Measurements from ENCODE around the gene ASB10. TPM values are rescaled to one million over a fixed set of nuclear protein-coding genes. Genes with fewer than 3 reads are reported as not detected.
A peak's percentile ranks its signal among the peaks of the same experiment; 100 is the strongest.

ASB10 gene
- total and polyA plus RNA-seq, 7 experiments from 2014 or later, result not detected

GRCh38 chr7:151176401-151176800, 10.6 kb downstream of the ASB10 start:
- no peaks in the 10 kb centered on the region for H3K27me3 ChIP-seq (ENCODE audit: control insufficient read depth in 2 of 2, insufficient read depth in 2 of 2, low read length in 2 of 2)
- Mint-ChIP-seq H3K4me1 (peaks cover 0 to 15% (median 6%) of the 10 kb centered on the region in 7 donors), H3K27me3 (peaks cover 24 to 49% (median 27%) of the 10 kb centered on the region in 5 donors), H3K9me3 (no peaks in the 10 kb centered on the region), H3K4me3 (no peak overlapping the region), H3K27ac (peak overlapping the region in 1 of 9 donors; percentile 23), H3K36me3 (no peaks in the 10 kb centered on the region)
- POLR2A ChIA-PET, result no interaction called here
- H3K4me1 ChIP-seq (ENCODE audit: control insufficient read depth in 2 of 2, insufficient read depth in 2 of 2, low read length in 2 of 2), result no peaks in the 10 kb centered on the region
- DNase-seq (no peak), ATAC-seq (no peak)
- no peaks in the 10 kb centered on the region for H3K36me3 ChIP-seq (ENCODE audit: control insufficient read depth in 2 of 3, insufficient read depth in 3 of 3, low read length in 3 of 3)
- no peak overlapping the region for H3K4me3 ChIP-seq (ENCODE audit: low read length)
- no peak overlapping the region for H3K27ac ChIP-seq (ENCODE audit: low read depth, low read length)
- CTCF ChIA-PET, result interaction anchor here (1.6 kb wide), 1 partner anchor 13 kb away, joined by 4 read pairs; no protein-coding TSS in a partner anchor
- H3K9me3 ChIP-seq (ENCODE audit: control insufficient read depth in 2 of 3, low read length in 3 of 3), result no peaks in the 10 kb centered on the region
- intact Hi-C loops (cut with micrococcal nuclease), result no loop called here

GRCh38 chr7:151175793-151176311, 11.2 kb downstream of the ASB10 start:
- intact Hi-C loops (cut with micrococcal nuclease), result no loop called here
- peaks cover 0 to 15% (median 6%) of the 10 kb centered on the region in 7 donors for H3K4me1 Mint-ChIP-seq
- no peak overlapping the region for H3K27ac Mint-ChIP-seq
- CTCF ChIA-PET, result interaction anchor here (1.6 kb wide), 1 partner anchor 12 kb away, joined by 4 read pairs; no protein-coding TSS in a partner anchor
- Histone ChIP-seq H3K4me3 (ENCODE audit: low read length) (no peak overlapping the region), H3K27me3 (ENCODE audit: control insufficient read depth in 2 of 2, insufficient read depth in 2 of 2, low read length in 2 of 2) (no peaks in the 10 kb centered on the region), H3K9me3 (ENCODE audit: control insufficient read depth in 2 of 3, low read length in 3 of 3) (no peaks in the 10 kb centered on the region), H3K36me3 (ENCODE audit: control insufficient read depth in 2 of 3, insufficient read depth in 3 of 3, low read length in 3 of 3) (no peaks in the 10 kb centered on the region), H3K27ac (ENCODE audit: low read depth, low read length) (no peak overlapping the region), H3K4me1 (ENCODE audit: control insufficient read depth in 2 of 2, insufficient read depth in 2 of 2, low read length in 2 of 2) (no peaks in the 10 kb centered on the region)
- DNase-seq (no peak), ATAC-seq (no peak)
- no peaks in the 10 kb centered on the region for H3K36me3 Mint-ChIP-seq
- POLR2A ChIA-PET, result no interaction called here
- H3K9me3 Mint-ChIP-seq, result no peaks in the 10 kb centered on the region
- no peak overlapping the region for H3K4me3 Mint-ChIP-seq
- H3K27me3 Mint-ChIP-seq, result peaks cover 30 to 54% (median 32%) of the 10 kb centered on the region in 5 donors

- no peaks in the 10 kb centered on the region for H3K36me3 ChIP-seq (ENCODE audit: control insufficient read depth in 2 of 3, insufficient read depth in 3 of 3, low read length in 3 of 3)
- no peak for ATAC-seq
- no peak overlapping the region for H3K27ac ChIP-seq (ENCODE audit: low read depth, low read length)
- no peaks in the 10 kb centered on the region for H3K4me1 ChIP-seq (ENCODE audit: control insufficient read depth in 2 of 2, insufficient read depth in 2 of 2, low read length in 2 of 2)
- ChIA-PET CTCF (no interaction called here), POLR2A (no interaction called here)
- no peaks in the 10 kb centered on the region for H3K27me3 ChIP-seq (ENCODE audit: control insufficient read depth in 2 of 2, insufficient read depth in 2 of 2, low read length in 2 of 2)
- no peaks in the 10 kb centered on the region for H3K36me3 Mint-ChIP-seq
- no peaks in the 10 kb centered on the region for H3K9me3 ChIP-seq (ENCODE audit: control insufficient read depth in 2 of 3, low read length in 3 of 3)
- H3K9me3 Mint-ChIP-seq, result no peaks in the 10 kb centered on the region
- peaks cover 0 to 15% (median 6%) of the 10 kb centered on the region in 7 donors for H3K4me1 Mint-ChIP-seq
- no peak overlapping the region for H3K4me3 ChIP-seq (ENCODE audit: low read length)
- H3K27ac Mint-ChIP-seq, result no peak overlapping the region
- peaks cover 31 to 54% (median 34%) of the 10 kb centered on the region in 5 donors for H3K27me3 Mint-ChIP-seq
- peak overlapping the region in 2 of 10 donors; percentile 40 to 45 for H3K4me3 Mint-ChIP-seq
- intact Hi-C loops (cut with micrococcal nuclease), result no loop called here
- DNase-seq, result no peak
These were observed 11.8 kb downstream of the ASB10 start for GRCh38 chr7:151175047-151175792.

- no peaks in the 10 kb centered on the region for H3K9me3 ChIP-seq (ENCODE audit: control insufficient read depth in 2 of 3, low read length in 3 of 3)
- peaks cover 0 to 15% (median 6%) of the 10 kb centered on the region in 7 donors for H3K4me1 Mint-ChIP-seq
- no peaks in the 10 kb centered on the region for H3K36me3 ChIP-seq (ENCODE audit: control insufficient read depth in 2 of 3, insufficient read depth in 3 of 3, low read length in 3 of 3)
- no peaks in the 10 kb centered on the region for H3K9me3 Mint-ChIP-seq
- no peak overlapping the region for H3K27ac ChIP-seq (ENCODE audit: low read depth, low read length)
- no peak overlapping the region for H3K4me3 ChIP-seq (ENCODE audit: low read length)
- H3K27me3 Mint-ChIP-seq, result peaks cover 33 to 57% (median 42%) of the 10 kb centered on the region in 5 donors
- POLR2A ChIA-PET, result no interaction called here
- peak overlapping the region in 1 of 10 donors; percentile 40 for H3K4me3 Mint-ChIP-seq
- no peaks in the 10 kb centered on the region for H3K4me1 ChIP-seq (ENCODE audit: control insufficient read depth in 2 of 2, insufficient read depth in 2 of 2, low read length in 2 of 2)
- H3K27ac Mint-ChIP-seq, result no peak overlapping the region
- CTCF ChIA-PET, result no interaction called here
- intact Hi-C loops (cut with micrococcal nuclease), result loop anchor here (5.0 kb wide), 2 partner anchors 212 to 277 kb away; no protein-coding TSS in a partner anchor
- peak in 1 of 9 donors; percentile 25 for DNase-seq
- ATAC-seq, result no peak
- no peaks in the 10 kb centered on the region for H3K36me3 Mint-ChIP-seq
- H3K27me3 ChIP-seq (ENCODE audit: control insufficient read depth in 2 of 2, insufficient read depth in 2 of 2, low read length in 2 of 2), result no peaks in the 10 kb centered on the region
These were observed 12.6 kb downstream of the ASB10 start for GRCh38 chr7:151174246-151175046.

- Histone ChIP-seq H3K27ac (ENCODE audit: low read depth, low read length) (no peak overlapping the region), H3K4me1 (ENCODE audit: control insufficient read depth in 2 of 2, insufficient read depth in 2 of 2, low read length in 2 of 2) (no peaks in the 10 kb centered on the region), H3K4me3 (ENCODE audit: low read length) (no peak overlapping the region), H3K27me3 (ENCODE audit: control insufficient read depth in 2 of 2, insufficient read depth in 2 of 2, low read length in 2 of 2) (peaks cover 0 to 4% of the 10 kb centered on the region in 2 donors), H3K36me3 (ENCODE audit: control insufficient read depth in 2 of 3, insufficient read depth in 3 of 3, low read length in 3 of 3) (no peaks in the 10 kb centered on the region), H3K9me3 (ENCODE audit: control insufficient read depth in 2 of 3, low read length in 3 of 3) (no peaks in the 10 kb centered on the region)
- Mint-ChIP-seq H3K4me1 (peaks cover 0 to 13% (median 8%) of the 10 kb centered on the region in 7 donors), H3K27ac (no peak overlapping the region), H3K4me3 (no peak overlapping the region), H3K36me3 (no peaks in the 10 kb centered on the region), H3K27me3 (peaks cover 36 to 60% (median 48%) of the 10 kb centered on the region in 5 donors), H3K9me3 (no peaks in the 10 kb centered on the region)
- ATAC-seq, result no peak
- ChIA-PET POLR2A (no interaction called here), CTCF (no interaction called here)
- DNase-seq, result no peak
- intact Hi-C loops (cut with micrococcal nuclease), result loop anchor here (2.0 to 5.0 kb wide), 4 partner anchors 71 to 395 kb away; no protein-coding TSS in a partner anchor
These were observed 13.4 kb downstream of the ASB10 start for GRCh38 chr7:151173386-151174245.

Measured in naive thymus-derived CD4-positive, alpha-beta T cell (primary cell).